Testis (tissue), 3 donors: ENCODE measurements around the gene NEO1. TPM values are rescaled to one million over a fixed set of nuclear protein-coding genes. Genes with fewer than 3 reads are reported as not detected.

Experiments used
- DNase-seq: peaks from one replicate; pipeline ENCODE4 v3.0.0-alpha.2; 2019
- H3K27ac ChIP-seq, 2 donors: fragments of 200-600 bp; sonication (generic); one replicate each; pipeline ENCODE4 v1.5.1; 2019
- H3K27me3 ChIP-seq: fragments of 200-600 bp; sonication (generic); one replicate; pipeline ENCODE4 v1.5.1; 2019
- H3K36me3 ChIP-seq: fragments of 200-600 bp; sonication (generic); one replicate; pipeline ENCODE4 v1.5.1; 2017; ENCODE audit warnings: low read depth; ENCODE audit errors: missing control alignments
- H3K4me1 ChIP-seq: fragments of 200-600 bp; sonication (generic); one replicate; pipeline ENCODE4 v1.5.1; 2019
- H3K4me3 ChIP-seq, 2 donors: fragments of 200-600 bp; sonication (generic); one replicate each; pipeline ENCODE4 v1.5.1; 2017 to 2019
- H3K9me3 ChIP-seq: fragments of 200-600 bp; sonication (generic); one replicate; pipeline ENCODE4 v1.5.1; 2017
- POLR2A ChIP-seq: fragments of 450-650 bp; IDR thresholded peaks from one replicate; pipeline ENCODE4 v1.6.1; 2017; ENCODE audit warnings: antibody characterized with exemption, mild to moderate bottlenecking, moderate library complexity
- WGBS, 2 donors: methylation state at CpG; one replicate each; pipeline ENCODE4 v1.1.5; 2018; 5-methylcytosine and 5-hydroxymethylcytosine counted together
- intact Hi-C: fragments of 100-400 bp; cut with DNase I; formaldehyde crosslinking; loops from one replicate; pipeline ENCODE4 v1.15.1; 2023; ENCODE audit warnings: low total_unique reads
- polyA plus RNA-seq: library from polyadenylated mRNA; stranded (reverse); fragments of 350-450 nt; fragmentation: Illumina TruSeq; extraction: RNeasy Lipid Tissue Mini Kit (QIAGEN cat#74804); gene quantifications from one replicate; pipeline ENCODE4 v1.2.3, GENCODE V29; 2014; ENCODE audit warnings: low read depth, low replicate concordance; ENCODE audit not compliant: insufficient read depth
- total RNA-seq, 2 donors: library from RNA; depleted of rRNA; stranded (reverse); fragments of >200 nt; gene quantifications; one replicate each; pipeline ENCODE4 v1.2.3, GENCODE V29; 2016
- TF ChIP-seq, protein P1 (sequence below), 3 experiments: fragments of 450-650 bp in 2 of 3; fragments of 200-600 bp in 1 of 3; sonication (generic) in 1 of 3; IDR thresholded peaks; one replicate each; pipeline ENCODE4 v1.5.1; 2016 to 2019; ENCODE audit warnings: antibody characterized with exemption in 3 of 3, mild to moderate bottlenecking in 2 of 3, moderate library complexity in 1 of 3

NEO1 gene
- total and polyA plus RNA-seq, 3 donors from 2014 or later, result 42.2 to 57.4 (median 50.2) TPM

DNA sequence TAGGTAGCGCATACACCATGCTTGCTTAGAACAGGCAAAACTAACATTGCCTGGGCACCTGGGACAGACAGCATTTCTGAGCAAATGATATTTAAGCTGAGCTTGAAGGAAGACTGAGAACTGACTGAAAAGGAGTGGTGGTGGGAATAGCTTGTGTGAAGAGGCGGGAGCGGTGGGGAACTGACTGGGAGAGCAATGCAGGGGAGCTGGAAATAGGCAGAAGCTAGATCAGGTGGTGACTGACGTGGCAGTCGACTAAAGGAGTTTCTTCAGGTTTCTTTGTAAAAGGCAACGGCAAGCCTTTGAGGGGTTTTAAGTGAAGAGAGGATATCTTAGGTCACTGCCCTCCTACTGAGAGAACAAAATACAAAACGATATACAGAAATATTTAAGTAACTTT lies 61.8 kb downstream of the NEO1 start:
- Histone ChIP-seq H3K27me3 (no peaks in the 10 kb centered on the region), H3K27ac (no peak overlapping the region), H3K9me3 (no peaks in the 10 kb centered on the region), H3K36me3 (no peaks in the 10 kb centered on the region), H3K4me1 (peaks cover 4% of the 10 kb centered on the region), H3K4me3 (no peak overlapping the region)
- intact Hi-C loops, result no loop called here
- DNase-seq, result no peak
- TF ChIP-seq, protein P1, sequence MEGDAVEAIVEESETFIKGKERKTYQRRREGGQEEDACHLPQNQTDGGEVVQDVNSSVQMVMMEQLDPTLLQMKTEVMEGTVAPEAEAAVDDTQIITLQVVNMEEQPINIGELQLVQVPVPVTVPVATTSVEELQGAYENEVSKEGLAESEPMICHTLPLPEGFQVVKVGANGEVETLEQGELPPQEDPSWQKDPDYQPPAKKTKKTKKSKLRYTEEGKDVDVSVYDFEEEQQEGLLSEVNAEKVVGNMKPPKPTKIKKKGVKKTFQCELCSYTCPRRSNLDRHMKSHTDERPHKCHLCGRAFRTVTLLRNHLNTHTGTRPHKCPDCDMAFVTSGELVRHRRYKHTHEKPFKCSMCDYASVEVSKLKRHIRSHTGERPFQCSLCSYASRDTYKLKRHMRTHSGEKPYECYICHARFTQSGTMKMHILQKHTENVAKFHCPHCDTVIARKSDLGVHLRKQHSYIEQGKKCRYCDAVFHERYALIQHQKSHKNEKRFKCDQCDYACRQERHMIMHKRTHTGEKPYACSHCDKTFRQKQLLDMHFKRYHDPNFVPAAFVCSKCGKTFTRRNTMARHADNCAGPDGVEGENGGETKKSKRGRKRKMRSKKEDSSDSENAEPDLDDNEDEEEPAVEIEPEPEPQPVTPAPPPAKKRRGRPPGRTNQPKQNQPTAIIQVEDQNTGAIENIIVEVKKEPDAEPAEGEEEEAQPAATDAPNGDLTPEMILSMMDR (IDR thresholded peaks at IDR 0.05), result no peak
- TF ChIP-seq POLR2A, result no peak
- WGBS, 2 donors, result 82 to 84% methylated on average over 7 of the region's 7 CpGs

DNA sequence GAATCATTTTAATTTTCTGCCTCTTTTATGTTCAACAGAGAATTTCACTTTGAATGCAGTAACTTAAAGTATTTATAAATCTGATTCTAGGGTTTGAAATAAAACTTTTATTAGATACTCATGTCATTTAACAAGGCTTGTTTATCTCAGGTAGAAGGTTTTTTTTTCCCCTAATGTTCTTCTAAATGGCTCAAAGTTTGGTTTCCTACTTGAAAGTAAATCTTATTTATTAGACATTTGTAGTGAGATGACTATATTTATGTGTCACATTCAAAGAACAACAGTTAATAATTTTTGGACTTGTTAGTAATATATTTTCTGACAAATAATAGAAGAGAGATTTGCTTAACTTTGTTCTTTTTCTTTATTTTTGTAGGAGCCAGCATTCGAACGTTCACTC lies 63.9 kb downstream of the NEO1 start:
- Histone ChIP-seq H3K36me3 (no peaks in the 10 kb centered on the region), H3K4me1 (no peaks in the 10 kb centered on the region), H3K9me3 (no peaks in the 10 kb centered on the region), H3K4me3 (no peak overlapping the region), H3K27me3 (no peaks in the 10 kb centered on the region), H3K27ac (no peak overlapping the region)
- DNase-seq, result no peak
- intact Hi-C loops, result no loop called here
- 83 to 88% methylated on average over 2 of the region's 2 CpGs for WGBS, 2 donors
- TF ChIP-seq, protein P1 (IDR thresholded peaks at IDR 0.05), result no peak
- no peak for TF ChIP-seq POLR2A

DNA sequence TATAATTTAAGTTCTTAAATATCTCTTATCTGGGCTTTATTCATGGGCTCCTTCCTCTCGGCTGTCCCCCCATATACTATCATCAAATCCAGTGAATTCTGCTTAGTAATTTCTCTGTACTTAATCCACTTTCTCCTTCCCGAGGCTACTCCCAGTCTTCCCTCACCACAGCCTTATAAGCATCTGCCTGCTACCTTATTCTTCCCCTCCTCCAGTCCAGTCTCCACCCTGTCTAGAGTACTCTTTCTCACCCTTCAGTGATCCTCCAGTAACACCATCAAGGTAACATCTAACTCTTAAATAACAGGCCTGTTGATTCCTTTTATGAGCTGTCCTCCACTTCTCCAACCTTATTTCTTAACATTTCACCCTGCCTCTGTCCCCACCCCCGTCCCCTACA lies 65.8 kb downstream of the NEO1 start:
- no peak for TF ChIP-seq POLR2A
- TF ChIP-seq, protein P1 (IDR thresholded peaks at IDR 0.05), result no peak
- no peaks in the 10 kb centered on the region for H3K9me3 ChIP-seq
- no peak overlapping the region for H3K27ac ChIP-seq
- no peaks in the 10 kb centered on the region for H3K4me1 ChIP-seq
- no peak overlapping the region for H3K4me3 ChIP-seq
- DNase-seq, result no peak
- H3K27me3 ChIP-seq, result no peaks in the 10 kb centered on the region
- intact Hi-C loops, result no loop called here
- H3K36me3 ChIP-seq, result no peaks in the 10 kb centered on the region
- WGBS, 2 donors, result 84 to 97% methylated on average over 3 of the region's 3 CpGs

- Histone ChIP-seq H3K27me3 (no peaks in the 10 kb centered on the region), H3K4me3 (no peak overlapping the region), H3K4me1 (no peaks in the 10 kb centered on the region), H3K9me3 (no peaks in the 10 kb centered on the region), H3K36me3 (no peaks in the 10 kb centered on the region), H3K27ac (no peak overlapping the region)
- intact Hi-C loops, result no loop called here
- DNase-seq, result no peak
- 85 to 87% methylated on average over 6 of the region's 6 CpGs for WGBS, 2 donors
- TF ChIP-seq, protein P1 (IDR thresholded peaks at IDR 0.05), result no peak
These were observed 67.2 kb downstream of the NEO1 start for GRCh38 chr15:73119478-73119877.

GRCh38 chr15:73120269-73120668 lies 68.0 kb downstream of the NEO1 start:
- no peak for DNase-seq
- Histone ChIP-seq H3K4me3 (no peak overlapping the region), H3K36me3 (no peaks in the 10 kb centered on the region), H3K27me3 (no peaks in the 10 kb centered on the region), H3K27ac (no peak overlapping the region), H3K4me1 (no peaks in the 10 kb centered on the region), H3K9me3 (no peaks in the 10 kb centered on the region)
- intact Hi-C loops, result no loop called here
- TF ChIP-seq, protein P1 (IDR thresholded peaks at IDR 0.05), result no peak
- TF ChIP-seq POLR2A, result no peak
